Measurements from ENCODE around the gene PRPF6. TPM values are rescaled to one million over a fixed set of nuclear protein-coding genes. Genes with fewer than 3 reads are reported as not detected.

Gene PRPF6
- total and polyA plus RNA-seq, 2 of the 13 experiments (the other 11 are each of a cell fraction or from before 2014, with no cell fraction given): 63.7 to 101 TPM

- no peak overlapping the region for H2AFZ ChIP-seq (ENCODE audit: low read length)
- H3K4me2 ChIP-seq (ENCODE audit: low read depth, low read length): no peak overlapping the region
- 97% methylated on average over 58 of the region's 61 CpGs for WGBS (ENCODE audit: low lambda C conversion rate)
- no TSS peak for BruUV-seq (replicated peaks)
- no peaks in the 10 kb centered on the region for H3K27me3 ChIP-seq (ENCODE audit: control insufficient read depth in 1 of 2, insufficient read depth in 2 of 2, low read length in 2 of 2)
- ATAC-seq: no peak
- peaks cover 19% of the 10 kb centered on the region for H3K4me1 ChIP-seq (ENCODE audit: insufficient read depth, low read length)
- no peak overlapping the region for H3K4me3 ChIP-seq (replicated peaks in 1 of 3; ENCODE audit: insufficient read depth in 1 of 3, low read depth in 2 of 3, low read length in 3 of 3)
- no peaks in the 10 kb centered on the region; the same call in 1 of the 2 replicates for H4K20me1 ChIP-seq (ENCODE audit: insufficient read depth, low read length)
- FAIRE-seq: no peak
- no peak overlapping the region for H3K9ac ChIP-seq (ENCODE audit: insufficient read depth, low read depth, low read length)
- H3K9me3 ChIP-seq (ENCODE audit: low read length): no peaks in the 10 kb centered on the region
- CTCF ChIA-PET (ENCODE audit: low intra/inter-chr PET ratio, low total read pairs): no interaction called here
- POLR2A ChIA-PET: no interaction called here
- H3K27ac ChIP-seq (ENCODE audit: extremely low read length, insufficient read depth, low read length): no peak overlapping the region
- no peaks in the 10 kb centered on the region for H3K79me2 ChIP-seq (ENCODE audit: insufficient read depth, low read length)
- intact Hi-C loops (cut with micrococcal nuclease; ENCODE audit: unreplicated experiment): loop anchor here (10.0 kb wide), 1 partner anchor 1598 kb away; the partner anchor contains the start of gene LAMA5
- no peak for DNase-seq (ENCODE audit: low spot score)
- peaks cover 57 to 63% of the 10 kb centered on the region in 2 experiments for H3K36me3 ChIP-seq (replicated peaks in 1 of 2; ENCODE audit: control insufficient read depth in 1 of 2, insufficient read depth in 2 of 2, low read length in 2 of 2)
- in situ Hi-C loops (cut with HindIII; ENCODE audit: extremely low pct_ligation_motif_present, low pct_unique_long_range_greater_than_20kb): no loop called here
- TF ChIP-seq PCBP2 (optimal IDR thresholded peaks at IDR 0.05; ENCODE audit: low read depth, low read length, poor library complexity, severe bottlenecking) (no peak), ZNF782 (CRISPR knock-in tag; IDR thresholded peaks at IDR 0.05; ENCODE audit: borderline replicate concordance) (0 out of 2 replicates have a peak, but pooled peaks have one; percentile 44), SALL2 (CRISPR knock-in tag; IDR thresholded peaks at IDR 0.05) (no peak), GABPB1 (CRISPR knock-in tag; IDR thresholded peaks at IDR 0.05) (peak; percentile 3; the same call in 1 of the 2 replicates), NFIB (CRISPR knock-in tag; IDR thresholded peaks at IDR 0.05; ENCODE audit: borderline replicate concordance) (no peak), ZNF740 (CRISPR knock-in tag; IDR thresholded peaks at IDR 0.05) (0 out of 2 replicates have a peak, but pooled peaks have one; percentile 48), EED (CRISPR knock-in tag; IDR thresholded peaks at IDR 0.05) (no peak), IKZF5 (CRISPR knock-in tag; IDR thresholded peaks at IDR 0.05) (no peak), DPF2 (CRISPR knock-in tag; IDR thresholded peaks at IDR 0.05; ENCODE audit: borderline replicate concordance, low read depth) (no peak), BHLHE40 (IDR thresholded peaks at IDR 0.05; ENCODE audit: low read length) (no peak), CBFB (CRISPR knock-in tag; IDR thresholded peaks at IDR 0.05) (no peak), DNMT1 (CRISPR knock-in tag; IDR thresholded peaks at IDR 0.05) (no peak)
- TF ChIP-seq, protein P1, sequence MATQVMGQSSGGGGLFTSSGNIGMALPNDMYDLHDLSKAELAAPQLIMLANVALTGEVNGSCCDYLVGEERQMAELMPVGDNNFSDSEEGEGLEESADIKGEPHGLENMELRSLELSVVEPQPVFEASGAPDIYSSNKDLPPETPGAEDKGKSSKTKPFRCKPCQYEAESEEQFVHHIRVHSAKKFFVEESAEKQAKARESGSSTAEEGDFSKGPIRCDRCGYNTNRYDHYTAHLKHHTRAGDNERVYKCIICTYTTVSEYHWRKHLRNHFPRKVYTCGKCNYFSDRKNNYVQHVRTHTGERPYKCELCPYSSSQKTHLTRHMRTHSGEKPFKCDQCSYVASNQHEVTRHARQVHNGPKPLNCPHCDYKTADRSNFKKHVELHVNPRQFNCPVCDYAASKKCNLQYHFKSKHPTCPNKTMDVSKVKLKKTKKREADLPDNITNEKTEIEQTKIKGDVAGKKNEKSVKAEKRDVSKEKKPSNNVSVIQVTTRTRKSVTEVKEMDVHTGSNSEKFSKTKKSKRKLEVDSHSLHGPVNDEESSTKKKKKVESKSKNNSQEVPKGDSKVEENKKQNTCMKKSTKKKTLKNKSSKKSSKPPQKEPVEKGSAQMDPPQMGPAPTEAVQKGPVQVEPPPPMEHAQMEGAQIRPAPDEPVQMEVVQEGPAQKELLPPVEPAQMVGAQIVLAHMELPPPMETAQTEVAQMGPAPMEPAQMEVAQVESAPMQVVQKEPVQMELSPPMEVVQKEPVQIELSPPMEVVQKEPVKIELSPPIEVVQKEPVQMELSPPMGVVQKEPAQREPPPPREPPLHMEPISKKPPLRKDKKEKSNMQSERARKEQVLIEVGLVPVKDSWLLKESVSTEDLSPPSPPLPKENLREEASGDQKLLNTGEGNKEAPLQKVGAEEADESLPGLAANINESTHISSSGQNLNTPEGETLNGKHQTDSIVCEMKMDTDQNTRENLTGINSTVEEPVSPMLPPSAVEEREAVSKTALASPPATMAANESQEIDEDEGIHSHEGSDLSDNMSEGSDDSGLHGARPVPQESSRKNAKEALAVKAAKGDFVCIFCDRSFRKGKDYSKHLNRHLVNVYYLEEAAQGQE (IDR thresholded peaks at IDR 0.05; ENCODE audit: borderline replicate concordance in 1 of 2, low read depth in 1 of 2, low read length in 2 of 2): no peak
- TF ChIP-seq, protein P2, sequence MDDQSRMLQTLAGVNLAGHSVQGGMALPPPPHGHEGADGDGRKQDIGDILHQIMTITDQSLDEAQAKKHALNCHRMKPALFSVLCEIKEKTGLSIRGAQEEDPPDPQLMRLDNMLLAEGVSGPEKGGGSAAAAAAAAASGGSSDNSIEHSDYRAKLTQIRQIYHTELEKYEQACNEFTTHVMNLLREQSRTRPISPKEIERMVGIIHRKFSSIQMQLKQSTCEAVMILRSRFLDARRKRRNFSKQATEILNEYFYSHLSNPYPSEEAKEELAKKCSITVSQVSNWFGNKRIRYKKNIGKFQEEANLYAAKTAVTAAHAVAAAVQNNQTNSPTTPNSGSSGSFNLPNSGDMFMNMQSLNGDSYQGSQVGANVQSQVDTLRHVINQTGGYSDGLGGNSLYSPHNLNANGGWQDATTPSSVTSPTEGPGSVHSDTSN (CRISPR knock-in tag; IDR thresholded peaks at IDR 0.05; ENCODE audit: borderline replicate concordance): no peak
- TF ChIP-seq, protein P3, sequence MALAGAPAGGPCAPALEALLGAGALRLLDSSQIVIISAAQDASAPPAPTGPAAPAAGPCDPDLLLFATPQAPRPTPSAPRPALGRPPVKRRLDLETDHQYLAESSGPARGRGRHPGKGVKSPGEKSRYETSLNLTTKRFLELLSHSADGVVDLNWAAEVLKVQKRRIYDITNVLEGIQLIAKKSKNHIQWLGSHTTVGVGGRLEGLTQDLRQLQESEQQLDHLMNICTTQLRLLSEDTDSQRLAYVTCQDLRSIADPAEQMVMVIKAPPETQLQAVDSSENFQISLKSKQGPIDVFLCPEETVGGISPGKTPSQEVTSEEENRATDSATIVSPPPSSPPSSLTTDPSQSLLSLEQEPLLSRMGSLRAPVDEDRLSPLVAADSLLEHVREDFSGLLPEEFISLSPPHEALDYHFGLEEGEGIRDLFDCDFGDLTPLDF (CRISPR knock-in tag; IDR thresholded peaks at IDR 0.05): no peak
Observed at GRCh38 chr20:63962426-63963347, 18.2 kb upstream of the PRPF6 start.

Data from HepG2 (cell line).